Thyroid gland (tissue), 4 donors: ENCODE data around the gene MYL11. TPM values are rescaled to one million over a fixed set of nuclear protein-coding genes. Genes with fewer than 3 reads are reported as not detected.

Experiments used
- DNase-seq, 2 donors: peaks; one replicate each; pipeline ENCODE4 v3.0.0-alpha.2; 2019
- H3K27ac ChIP-seq, 3 donors: fragments of 200-600 bp; sonication (generic); 1 replicate in 2 of 3; 2 replicates in 1 of 3; pipeline ENCODE4 v1.5.1; 2016 to 2019; ENCODE audit warnings: mild to moderate bottlenecking in 1 of 3, moderate library complexity in 1 of 3
- H3K27me3 ChIP-seq: fragments of 200-600 bp; sonication (generic); one replicate; pipeline ENCODE4 v1.5.1; 2019
- H3K36me3 ChIP-seq, 2 donors: fragments of 200-600 bp; sonication (generic); one replicate each; pipeline ENCODE4 v1.5.1; 2016 to 2019
- H3K4me1 ChIP-seq, 2 donors: fragments of 200-600 bp; sonication (generic); one replicate each; pipeline ENCODE4 v1.5.1; 2017 to 2019
- H3K4me3 ChIP-seq, 3 donors: fragments of 200-600 bp; sonication (generic); replicated peaks in 1 of 3; 1 replicate in 2 of 3; 2 replicates in 1 of 3; pipeline ENCODE4 v1.5.1; 2016; ENCODE audit warnings: mild to moderate bottlenecking in 1 of 3
- H3K9me3 ChIP-seq: fragments of 200-600 bp; sonication (generic); one replicate; pipeline ENCODE4 v1.5.1; 2017
- POLR2A ChIP-seq, 2 donors: fragments of 450-650 bp; IDR thresholded peaks; one replicate each; pipeline ENCODE4 v1.6.1; 2017; ENCODE audit warnings: antibody characterized with exemption in 2 of 2, mild to moderate bottlenecking in 2 of 2, moderate library complexity in 1 of 2
- WGBS, 2 donors: methylation state at CpG; one replicate each; pipeline ENCODE4 v1.1.5; 2017; 5-methylcytosine and 5-hydroxymethylcytosine counted together
- intact Hi-C: fragments of 100-400 bp; cut with DNase I; formaldehyde crosslinking; loops from one replicate; pipeline ENCODE4 v1.15.1; 2023
- total RNA-seq, 4 donors: library from RNA; depleted of rRNA; stranded (reverse); fragments of >200 nt; gene quantifications; one replicate each; pipeline ENCODE4 v1.2.3, GENCODE V29; 2016
- TF ChIP-seq, protein P1 (sequence below), 6 experiments: fragments of 200-600 bp in 3 of 6; fragments of 450-650 bp in 3 of 6; sonication (generic) in 3 of 6; IDR thresholded peaks; one replicate each; pipeline ENCODE4 v1.5.1; 2016 to 2019; ENCODE audit warnings: antibody characterized with exemption in 6 of 6, mild to moderate bottlenecking in 2 of 6, inconsistent platforms in 1 of 6, moderate library complexity in 1 of 6

MYL11 gene
- total RNA-seq, 4 donors from 2014 or later, result not detected

DNA sequence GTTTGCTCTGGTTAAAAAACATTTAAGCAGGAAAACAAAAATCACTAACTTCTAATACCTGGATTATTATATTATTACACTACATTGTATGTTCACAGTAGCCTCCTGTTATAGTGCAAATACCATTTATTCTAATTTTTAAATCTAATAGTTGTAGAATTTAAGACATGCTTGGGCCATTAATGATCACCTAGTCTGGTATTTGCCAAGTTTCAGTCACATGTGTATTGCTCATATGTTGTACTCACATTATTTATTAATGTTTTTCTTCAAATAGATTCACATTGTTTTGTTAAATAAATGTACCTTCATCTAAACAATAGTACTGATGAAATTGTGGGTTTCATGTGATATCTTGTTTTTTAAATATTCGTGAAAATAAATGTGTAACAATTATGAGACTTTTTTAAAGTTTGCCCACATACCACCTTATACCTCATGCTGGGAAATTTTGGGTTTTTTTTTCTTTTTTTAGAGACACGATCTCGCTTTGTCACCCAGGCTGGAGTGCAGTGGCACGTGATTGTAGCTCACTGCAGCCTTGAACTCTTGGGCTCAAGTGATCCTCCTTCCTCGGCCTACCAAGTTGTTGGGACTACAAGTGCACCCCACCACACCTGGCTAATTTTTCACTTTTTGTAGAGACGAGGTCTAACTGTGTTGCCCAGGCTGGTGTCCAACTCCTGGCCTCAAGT, 38.7 kb downstream of the MYL11 start:
- intact Hi-C loops, result no loop called here
- no peaks in the 10 kb centered on the region for H3K36me3 ChIP-seq
- no peak overlapping the region for H3K27ac ChIP-seq
- no peak overlapping the region for H3K4me3 ChIP-seq
- WGBS, 2 donors, result 89 to 90% methylated on average over 6 of the region's 6 CpGs
- no peak for TF ChIP-seq POLR2A (IDR thresholded peaks at IDR 0.05)
- TF ChIP-seq, protein P1, sequence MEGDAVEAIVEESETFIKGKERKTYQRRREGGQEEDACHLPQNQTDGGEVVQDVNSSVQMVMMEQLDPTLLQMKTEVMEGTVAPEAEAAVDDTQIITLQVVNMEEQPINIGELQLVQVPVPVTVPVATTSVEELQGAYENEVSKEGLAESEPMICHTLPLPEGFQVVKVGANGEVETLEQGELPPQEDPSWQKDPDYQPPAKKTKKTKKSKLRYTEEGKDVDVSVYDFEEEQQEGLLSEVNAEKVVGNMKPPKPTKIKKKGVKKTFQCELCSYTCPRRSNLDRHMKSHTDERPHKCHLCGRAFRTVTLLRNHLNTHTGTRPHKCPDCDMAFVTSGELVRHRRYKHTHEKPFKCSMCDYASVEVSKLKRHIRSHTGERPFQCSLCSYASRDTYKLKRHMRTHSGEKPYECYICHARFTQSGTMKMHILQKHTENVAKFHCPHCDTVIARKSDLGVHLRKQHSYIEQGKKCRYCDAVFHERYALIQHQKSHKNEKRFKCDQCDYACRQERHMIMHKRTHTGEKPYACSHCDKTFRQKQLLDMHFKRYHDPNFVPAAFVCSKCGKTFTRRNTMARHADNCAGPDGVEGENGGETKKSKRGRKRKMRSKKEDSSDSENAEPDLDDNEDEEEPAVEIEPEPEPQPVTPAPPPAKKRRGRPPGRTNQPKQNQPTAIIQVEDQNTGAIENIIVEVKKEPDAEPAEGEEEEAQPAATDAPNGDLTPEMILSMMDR (IDR thresholded peaks at IDR 0.05), result no peak
- DNase-seq, result no peak
- H3K4me1 ChIP-seq, result peaks cover 6 to 9% of the 10 kb centered on the region in 2 donors
- H3K27me3 ChIP-seq, result no peaks in the 10 kb centered on the region
- no peaks in the 10 kb centered on the region for H3K9me3 ChIP-seq

DNA sequence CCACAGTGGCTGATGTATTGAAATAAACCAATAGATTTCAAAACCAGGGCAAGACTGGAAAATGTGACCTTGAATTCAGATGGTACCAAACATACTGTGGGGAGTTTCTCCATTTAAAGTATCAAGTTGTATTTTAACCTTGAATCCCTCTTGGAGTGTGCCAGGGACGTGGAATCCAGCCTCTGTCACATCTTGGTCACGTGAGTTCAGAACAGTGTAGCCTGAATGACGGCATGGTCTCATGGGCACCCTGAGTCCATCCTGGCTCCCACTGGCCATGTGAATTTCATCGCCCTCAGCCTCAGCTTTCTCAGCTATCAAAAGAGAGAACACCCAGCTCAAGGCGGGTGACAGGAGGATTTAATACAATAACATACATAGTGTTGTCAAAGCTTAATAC, 39.6 kb downstream of the MYL11 start:
- intact Hi-C loops, result no loop called here
- H3K27me3 ChIP-seq, result no peaks in the 10 kb centered on the region
- no peak for TF ChIP-seq POLR2A (IDR thresholded peaks at IDR 0.05)
- TF ChIP-seq, protein P1 (IDR thresholded peaks at IDR 0.05), result no peak
- H3K9me3 ChIP-seq, result no peaks in the 10 kb centered on the region
- WGBS, 2 donors, result 95 to 96% methylated on average over 5 of the region's 5 CpGs
- no peak overlapping the region for H3K4me3 ChIP-seq
- H3K27ac ChIP-seq, result no peak overlapping the region
- DNase-seq, result no peak
- peaks cover 5 to 7% of the 10 kb centered on the region in 2 donors for H3K4me1 ChIP-seq
- no peaks in the 10 kb centered on the region for H3K36me3 ChIP-seq

DNA sequence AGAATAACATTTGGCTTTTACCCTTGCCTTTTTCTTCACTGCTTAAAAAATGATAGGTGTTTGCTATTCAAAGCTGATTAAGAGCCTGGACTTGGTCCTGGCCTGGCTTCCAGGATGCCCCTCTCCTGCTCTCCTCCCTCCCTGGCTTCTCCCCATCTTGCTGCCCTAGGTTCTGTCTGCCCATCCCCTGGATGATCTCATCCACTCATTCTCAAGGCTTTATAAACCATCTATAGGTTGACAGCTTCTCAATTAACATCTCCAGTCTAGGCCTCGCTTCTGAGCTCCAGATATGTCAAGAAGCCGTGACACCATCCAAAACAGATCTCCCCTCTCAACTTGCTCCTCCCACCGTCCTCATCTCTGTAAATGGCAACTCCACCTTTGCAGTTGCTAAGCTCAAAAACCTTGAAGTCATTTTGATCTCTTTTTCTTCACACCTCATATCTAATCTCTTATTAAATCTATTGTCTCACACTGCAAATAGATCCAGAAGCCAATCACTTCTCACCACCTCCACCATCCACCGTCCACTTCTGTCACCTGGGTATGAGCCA, 41.5 kb downstream of the MYL11 start:
- Histone ChIP-seq H3K36me3 (no peaks in the 10 kb centered on the region), H3K4me3 (no peak overlapping the region), H3K27ac (no peak overlapping the region), H3K9me3 (no peaks in the 10 kb centered on the region), H3K27me3 (no peaks in the 10 kb centered on the region), H3K4me1 (peaks cover 4 to 5% of the 10 kb centered on the region in 2 donors)
- no peak for DNase-seq
- intact Hi-C loops, result no loop called here
- TF ChIP-seq, protein P1 (IDR thresholded peaks at IDR 0.05), result no peak
- no peak for TF ChIP-seq POLR2A (IDR thresholded peaks at IDR 0.05)
- 97% methylated on average over 4 of the region's 4 CpGs for WGBS, 2 donors

DNA sequence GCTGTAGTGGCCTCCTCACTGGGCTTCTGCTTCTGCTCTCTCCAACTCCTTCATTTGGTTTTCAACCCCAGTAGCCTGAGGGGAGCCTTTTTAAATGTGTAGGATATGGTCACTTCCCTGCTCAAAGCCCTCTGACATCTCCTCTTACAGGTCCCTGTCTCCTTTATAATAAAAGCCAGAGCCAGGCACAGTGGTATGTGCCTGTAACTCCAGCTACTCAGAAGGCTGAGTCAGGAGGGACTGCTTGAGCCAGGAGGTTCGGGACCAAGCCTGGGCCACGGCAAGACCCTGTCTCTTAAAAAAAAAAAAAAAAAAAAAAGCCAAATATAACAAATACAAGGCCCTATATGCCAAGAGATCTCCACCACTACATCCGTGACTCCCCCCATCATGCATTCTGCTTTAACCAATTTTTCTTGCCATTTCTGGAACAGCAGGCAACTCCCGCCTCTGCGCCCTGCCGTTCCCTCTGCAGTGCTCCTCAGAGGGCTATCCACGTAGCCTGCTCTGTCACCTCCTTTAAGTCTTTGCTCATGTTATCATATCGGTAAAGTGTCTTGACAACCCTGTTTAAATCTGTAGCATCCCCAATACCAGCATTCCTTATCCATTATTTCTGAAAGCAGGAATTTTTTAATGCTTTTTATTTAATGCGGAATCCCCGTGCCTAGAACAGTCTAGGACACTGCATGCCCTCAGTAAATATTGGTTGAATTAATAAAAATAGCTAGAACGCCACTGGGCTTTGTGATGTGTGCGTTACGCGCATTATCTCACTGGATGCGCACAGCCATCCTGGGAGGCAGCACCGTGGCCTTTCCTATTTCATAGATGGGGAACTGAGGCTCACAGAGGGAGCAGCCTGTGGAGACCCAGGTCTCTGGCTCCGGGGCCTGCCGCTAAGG, 42.3 kb downstream of the MYL11 start:
- Histone ChIP-seq H3K36me3 (no peaks in the 10 kb centered on the region), H3K9me3 (no peaks in the 10 kb centered on the region), H3K4me3 (peak overlapping the region in 2 of 3 donors; percentile 25 to 42), H3K27me3 (no peaks in the 10 kb centered on the region), H3K4me1 (peaks cover 4 to 5% of the 10 kb centered on the region in 2 donors), H3K27ac (peak overlapping the region in 2 of 3 donors; percentile 69 to 82)
- DNase-seq, result no peak
- TF ChIP-seq POLR2A (IDR thresholded peaks at IDR 0.05), result no peak
- TF ChIP-seq, protein P1 (IDR thresholded peaks at IDR 0.05), result no peak
- intact Hi-C loops, result no loop called here
- 69 to 70% methylated on average over 17 of the region's 18 CpGs for WGBS, 2 donors
